Limb (tissue), 2 donors: ENCODE data around the gene RAB11FIP3.

Experiments
- DNase-seq, 2 donors: peaks; one replicate each; pipeline ENCODE4 v3.0.0-alpha.2; 2016; ENCODE audit errors: extremely low spot score in 2 of 2

RAB11FIP3 gene

DNA sequence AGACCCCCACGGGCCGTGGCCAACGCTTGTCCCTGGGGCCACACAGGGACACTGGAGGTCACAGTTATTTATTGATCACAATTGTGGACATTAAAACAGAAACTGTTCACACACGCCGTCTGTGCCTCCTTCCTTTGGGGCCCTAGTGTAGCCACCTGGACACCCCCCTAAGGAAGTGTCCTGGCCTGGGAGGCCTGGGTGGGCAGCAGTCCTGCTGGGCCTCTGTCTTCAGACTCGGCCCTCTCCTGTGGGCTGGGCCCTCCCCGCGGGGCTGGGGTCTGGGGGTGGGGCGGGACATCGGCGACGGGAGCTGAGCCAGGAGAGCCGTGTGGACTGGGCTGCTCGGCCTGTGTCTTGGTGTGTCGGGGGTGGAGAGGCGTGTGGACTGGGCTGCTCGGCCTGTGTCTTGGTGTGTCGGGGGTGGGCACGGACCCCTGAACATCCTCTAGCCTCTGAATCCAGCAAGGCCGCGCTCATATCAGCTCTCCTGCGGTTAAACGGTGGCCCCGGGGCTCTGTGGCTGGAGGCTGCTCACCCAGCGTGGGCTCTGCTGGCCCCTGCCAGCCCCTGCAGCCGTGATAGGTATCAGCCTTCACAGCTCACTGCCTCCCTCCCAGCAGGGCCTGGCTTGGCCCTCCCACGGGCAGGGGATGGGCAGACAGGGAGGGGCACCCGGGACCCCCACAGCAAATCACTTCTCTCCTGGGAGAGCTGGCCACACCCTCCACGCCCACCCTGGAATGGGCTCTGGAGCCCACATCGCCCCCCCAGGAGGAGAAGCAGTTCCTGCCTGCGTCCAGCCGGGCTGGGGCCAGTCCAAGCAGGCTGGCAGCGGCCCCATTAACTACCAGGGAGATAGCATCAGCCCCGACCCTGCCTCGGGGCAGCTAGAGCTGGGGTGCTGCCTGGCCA is 140.2 kb downstream of the RAB11FIP3 start:
- DNase-seq: no peak

DNA sequence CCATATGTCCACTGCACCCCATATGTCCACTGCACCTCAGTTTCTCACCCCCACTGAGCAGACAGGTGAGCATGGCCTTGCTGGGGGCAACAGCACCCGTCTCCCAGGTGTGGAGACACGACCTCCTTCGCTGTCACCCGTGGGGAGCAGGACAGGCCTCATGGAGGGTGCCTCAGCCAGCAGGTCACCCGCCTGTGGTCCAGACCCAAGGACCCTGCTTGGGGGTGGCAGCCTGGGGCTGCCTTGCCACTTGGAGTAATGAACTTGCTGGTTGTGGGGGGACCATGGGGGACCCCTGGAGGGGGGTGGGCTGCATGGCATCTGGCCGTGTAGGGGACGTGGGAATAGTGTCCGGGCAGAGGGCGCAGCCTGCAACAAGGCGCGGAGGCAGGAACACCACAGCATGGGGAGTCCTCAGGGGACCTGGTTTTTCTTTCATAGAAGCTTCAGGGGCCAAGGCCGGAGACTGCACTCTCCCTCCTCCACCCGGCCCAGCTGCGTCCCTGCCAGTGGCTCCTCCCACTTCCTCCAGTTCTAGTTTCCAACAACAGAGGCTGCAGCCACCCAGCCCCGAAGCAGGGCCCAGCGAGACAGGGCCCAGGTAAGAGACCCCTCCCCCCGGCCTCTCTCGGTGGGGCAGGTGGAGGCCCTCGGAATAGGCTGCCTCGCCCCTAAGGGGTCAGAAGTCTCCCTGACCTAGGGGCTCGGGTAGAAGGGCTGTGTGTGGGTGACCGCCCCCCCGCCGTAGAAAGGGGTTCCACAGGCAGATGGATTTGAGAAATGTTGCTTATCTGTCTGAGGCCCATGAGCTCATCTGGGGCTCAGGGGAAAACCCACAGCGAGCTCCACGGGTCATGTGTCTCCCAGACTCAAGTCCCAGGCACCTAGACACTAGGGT is 141.3 kb downstream of the RAB11FIP3 start, which contains the start of gene NHLRC4:
Gene NHLRC4, plus strand, starts transcription at position 531 of the 898 bp plus-strand sequence. CDS start 1,043 bp downstream, outside the sequence.
- peak; percentile 40 to 67 for DNase-seq

DNA sequence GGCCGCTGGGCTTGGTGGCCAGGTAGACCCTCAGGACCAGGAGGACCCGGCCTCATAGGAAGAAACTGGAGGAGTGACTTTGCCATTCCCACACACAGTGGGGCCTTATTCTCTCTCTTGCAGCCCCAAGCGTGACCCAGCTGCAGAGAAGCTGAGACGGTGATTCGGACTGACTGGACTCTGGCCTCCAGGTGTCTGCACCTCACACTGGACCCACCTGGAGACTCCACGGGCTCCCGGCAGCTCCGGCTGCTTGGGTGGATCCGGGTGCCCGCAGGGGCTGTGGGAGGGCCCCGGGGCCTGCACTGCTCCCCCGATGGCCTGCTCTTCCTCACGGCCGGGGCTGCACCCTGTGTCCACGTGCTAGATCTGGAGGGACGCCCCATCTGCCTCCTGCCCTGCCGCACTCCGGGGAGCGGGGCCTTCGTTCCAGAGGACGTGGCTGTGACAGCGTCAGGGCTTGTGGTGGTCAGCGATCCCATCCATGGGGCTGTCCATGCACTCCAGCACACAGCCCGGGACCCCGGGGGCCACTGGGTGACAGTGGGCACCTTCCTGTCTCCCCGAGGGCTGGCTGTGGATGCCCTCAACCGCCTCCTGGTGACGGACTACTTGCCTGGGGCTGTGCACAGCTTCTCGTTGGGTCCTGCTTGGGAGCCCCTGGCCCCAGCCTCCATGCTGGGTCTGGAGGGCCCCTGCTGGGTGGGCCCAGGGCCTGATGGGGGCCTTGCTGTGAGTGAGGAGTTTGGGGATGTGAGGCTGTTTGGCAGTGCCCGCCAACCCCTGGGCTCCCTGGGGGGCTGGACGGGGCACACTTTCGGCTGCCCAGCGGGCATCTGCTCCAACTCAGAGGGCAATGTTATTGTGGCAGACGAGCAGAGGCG is 142.2 kb downstream of the RAB11FIP3 start:
- DNase-seq: no peak

DNA sequence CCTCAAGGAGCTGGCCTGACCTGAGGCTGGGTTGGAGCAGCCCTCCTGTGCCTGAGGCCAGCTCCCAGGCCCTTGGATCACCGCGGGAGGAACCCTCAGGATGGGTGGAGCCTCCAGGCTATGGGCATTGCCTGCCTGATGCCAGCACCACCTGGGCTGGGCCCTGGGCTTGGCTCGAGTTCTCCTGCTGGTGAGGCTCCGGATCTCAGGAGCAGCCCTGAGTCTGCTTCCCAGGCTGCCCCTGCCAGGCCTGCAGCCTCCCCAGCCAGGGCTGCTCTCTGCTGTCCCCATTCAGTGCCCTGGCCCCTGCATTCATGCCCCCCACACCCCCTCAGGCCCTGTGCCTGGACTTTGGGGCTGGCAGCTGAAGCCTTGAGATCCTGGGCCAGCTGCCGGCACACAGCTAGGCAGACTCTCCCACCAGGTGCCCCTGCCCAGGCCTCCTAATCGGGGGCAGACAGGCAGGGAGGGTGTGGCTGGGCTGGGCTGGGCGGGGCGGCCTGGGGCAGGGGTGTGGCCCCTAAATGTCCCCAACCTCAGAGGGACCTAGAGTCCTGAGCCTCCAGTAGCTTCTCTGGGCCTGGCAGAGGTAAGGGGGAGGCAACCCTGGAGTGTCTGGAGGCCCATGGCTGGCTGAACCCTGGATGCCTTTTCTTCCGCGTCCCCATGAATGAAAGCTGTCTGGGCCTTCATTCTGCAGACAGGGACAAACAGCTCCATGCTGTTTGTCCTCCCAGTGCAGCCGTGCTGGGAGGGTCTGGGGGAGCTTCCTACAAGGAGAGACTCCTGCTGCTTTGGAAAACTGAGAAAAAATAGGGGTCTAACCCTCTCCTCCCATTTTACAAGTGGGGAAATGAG is 143.2 kb downstream of the RAB11FIP3 start:
- DNase-seq: no peak

DNA sequence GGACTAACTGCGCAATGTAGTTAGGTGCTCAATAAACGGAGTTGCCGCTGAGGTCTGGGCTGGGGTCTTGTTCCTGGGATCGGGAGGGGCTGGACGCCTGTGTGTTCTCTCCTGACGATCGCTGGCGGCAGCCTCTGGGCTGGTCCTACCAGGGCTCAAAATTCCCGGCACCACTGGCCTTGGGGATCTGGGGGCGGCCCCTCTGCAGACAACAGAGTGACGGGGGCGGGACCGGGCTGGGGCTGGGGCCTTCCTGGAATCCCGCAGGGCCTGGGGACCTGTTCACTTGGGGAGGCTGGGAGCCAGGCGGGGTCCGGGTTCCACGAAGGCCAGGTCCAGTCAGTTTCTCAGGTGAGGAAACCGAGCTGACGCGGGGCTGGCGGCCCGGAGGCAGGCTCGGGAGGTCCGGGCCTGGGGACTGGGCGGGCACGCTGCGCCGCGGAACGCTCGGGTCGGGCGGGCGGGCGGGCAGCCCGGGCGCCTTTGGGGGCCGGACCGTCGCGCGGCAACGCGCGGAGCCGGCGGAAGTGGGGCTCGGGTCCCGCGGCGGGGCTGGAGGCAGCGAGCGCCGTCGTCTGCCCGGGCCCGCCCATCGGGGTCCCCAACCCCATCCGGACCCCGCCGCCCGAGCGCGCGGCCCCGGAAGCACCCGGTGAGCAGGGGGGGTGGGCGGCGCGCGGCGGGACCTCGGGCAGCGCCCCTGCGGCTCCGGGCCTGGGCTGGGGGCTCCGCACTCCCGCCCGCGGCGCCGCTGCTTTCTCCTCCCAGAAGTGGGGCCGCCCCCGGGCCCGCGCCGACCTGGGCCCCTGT is 144.2 kb downstream of the RAB11FIP3 start, which contains the start of gene PIGQ:
Gene PIGQ, plus strand, starts transcription at position 524 of the 810 bp plus-strand sequence. CDS start 4,107 bp downstream, outside the sequence.
- DNase-seq: peak; percentile 49 to 89
